ENCODE measurements around the gene AHNAK2.

The AHNAK2 gene

GRCh38 chr14:105007593-105008264 lies 29.6 kb upstream of the AHNAK2 start:
- no peaks in the 10 kb centered on the region for H4K20me1 ChIP-seq (ENCODE audit: insufficient read depth, low read length)
- peaks cover 5% of the 10 kb centered on the region for H3K4me1 ChIP-seq (ENCODE audit: insufficient read depth, low read length, severe bottlenecking)
- H3K9ac ChIP-seq (ENCODE audit: low read length), result no peak overlapping the region
- no peak overlapping the region for H2AFZ ChIP-seq (ENCODE audit: low read length)
- no peaks in the 10 kb centered on the region for H3K9me3 ChIP-seq (ENCODE audit: low read length)
- TF ChIP-seq EZH2 (IDR thresholded peaks at IDR 0.05; ENCODE audit: borderline replicate concordance, low read length) (no peak), CTCF (IDR thresholded peaks at IDR 0.05; ENCODE audit: low read length) (no peak)
- no peaks in the 10 kb centered on the region for H3F3A ChIP-seq (ENCODE audit: insufficient read depth, low read length)
- no peak overlapping the region for H3K4me2 ChIP-seq (ENCODE audit: low read length)
- no peaks in the 10 kb centered on the region for H3K9me2 ChIP-seq (ENCODE audit: low read depth, low read length)
- no peaks in the 10 kb centered on the region for H3K27me3 ChIP-seq (ENCODE audit: insufficient read depth, low read length)
- peaks cover 66% of the 10 kb centered on the region for H3K36me3 ChIP-seq (ENCODE audit: insufficient read depth, low read length)
- H3K27ac ChIP-seq (ENCODE audit: low read depth, low read length, poor library complexity, severe bottlenecking), result no peak overlapping the region
- peaks cover 36% of the 10 kb centered on the region for H3K79me2 ChIP-seq (ENCODE audit: insufficient read depth, low read length)
- no peak overlapping the region for H3K4me3 ChIP-seq (ENCODE audit: low read depth, low read length, poor library complexity, severe bottlenecking)

GRCh38 chr14:105006831-105007592 lies 28.8 kb upstream of the AHNAK2 start:
- Histone ChIP-seq H3K27me3 (ENCODE audit: insufficient read depth, low read length) (no peaks in the 10 kb centered on the region), H3K4me1 (ENCODE audit: insufficient read depth, low read length, severe bottlenecking) (no peaks in the 10 kb centered on the region), H3F3A (ENCODE audit: insufficient read depth, low read length) (no peaks in the 10 kb centered on the region), H3K79me2 (ENCODE audit: insufficient read depth, low read length) (peaks cover 29% of the 10 kb centered on the region), H3K4me3 (ENCODE audit: low read depth, low read length, poor library complexity, severe bottlenecking) (no peak overlapping the region), H3K9ac (ENCODE audit: low read length) (no peak overlapping the region), H3K36me3 (ENCODE audit: insufficient read depth, low read length) (peaks cover 61% of the 10 kb centered on the region), H3K9me3 (ENCODE audit: low read length) (no peaks in the 10 kb centered on the region), H3K4me2 (ENCODE audit: low read length) (no peak overlapping the region), H4K20me1 (ENCODE audit: insufficient read depth, low read length) (no peaks in the 10 kb centered on the region), H3K9me2 (ENCODE audit: low read depth, low read length) (no peaks in the 10 kb centered on the region), H3K27ac (ENCODE audit: low read depth, low read length, poor library complexity, severe bottlenecking) (no peak overlapping the region), H2AFZ (ENCODE audit: low read length) (no peak overlapping the region)
- no peak for TF ChIP-seq CTCF (IDR thresholded peaks at IDR 0.05; ENCODE audit: low read length)
- no peak for TF ChIP-seq EZH2 (IDR thresholded peaks at IDR 0.05; ENCODE audit: borderline replicate concordance, low read length)

GRCh38 chr14:105005929-105006830 lies 28.0 kb upstream of the AHNAK2 start:
- H3K4me1 ChIP-seq (ENCODE audit: insufficient read depth, low read length, severe bottlenecking), result no peaks in the 10 kb centered on the region
- H3K9me2 ChIP-seq (ENCODE audit: low read depth, low read length), result no peaks in the 10 kb centered on the region
- no peak overlapping the region for H2AFZ ChIP-seq (ENCODE audit: low read length)
- no peaks in the 10 kb centered on the region for H4K20me1 ChIP-seq (ENCODE audit: insufficient read depth, low read length)
- no peaks in the 10 kb centered on the region for H3K9me3 ChIP-seq (ENCODE audit: low read length)
- no peak overlapping the region for H3K4me2 ChIP-seq (ENCODE audit: low read length)
- H3K27me3 ChIP-seq (ENCODE audit: insufficient read depth, low read length), result no peaks in the 10 kb centered on the region
- no peak overlapping the region for H3K9ac ChIP-seq (ENCODE audit: low read length)
- H3F3A ChIP-seq (ENCODE audit: insufficient read depth, low read length), result no peaks in the 10 kb centered on the region
- TF ChIP-seq EZH2 (IDR thresholded peaks at IDR 0.05; ENCODE audit: borderline replicate concordance, low read length) (no peak), CTCF (IDR thresholded peaks at IDR 0.05; ENCODE audit: low read length) (no peak)
- H3K79me2 ChIP-seq (ENCODE audit: insufficient read depth, low read length), result peaks cover 21% of the 10 kb centered on the region
- no peak overlapping the region for H3K4me3 ChIP-seq (ENCODE audit: low read depth, low read length, poor library complexity, severe bottlenecking)
- no peak overlapping the region for H3K27ac ChIP-seq (ENCODE audit: low read depth, low read length, poor library complexity, severe bottlenecking)
- peaks cover 52% of the 10 kb centered on the region for H3K36me3 ChIP-seq (ENCODE audit: insufficient read depth, low read length)
